ENCODE data around the gene PRKACB. TPM values are rescaled to one million over a fixed set of nuclear protein-coding genes. Genes with fewer than 3 reads are reported as not detected.
"Not testable (repeated sequence)": the region's sequence is repeated elsewhere in the genome, so short reads cannot be mapped to it uniquely, and the experiment has no call there.

Gene PRKACB
- total RNA-seq, 1 experiment from 2014 or later: 28.5 TPM

DNA sequence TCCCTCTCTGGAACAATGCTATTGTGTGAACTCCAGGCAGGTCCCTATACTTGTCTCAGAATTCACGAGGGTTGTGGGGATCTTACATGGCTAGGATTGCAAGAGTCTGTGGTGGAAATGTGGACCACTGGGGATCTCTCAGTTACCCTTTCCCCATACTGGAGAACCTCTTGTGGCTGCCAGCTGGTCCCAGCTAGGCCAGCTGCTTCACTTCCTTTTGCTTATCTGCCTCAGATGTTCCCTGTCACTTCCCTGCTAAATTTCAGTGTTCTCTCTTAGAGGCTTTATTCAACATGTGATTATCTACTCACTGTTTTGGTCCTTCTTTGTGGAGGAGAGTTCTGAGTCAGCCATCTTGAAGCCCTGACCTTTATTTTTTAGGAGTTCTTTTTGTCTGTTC, 81.6 kb downstream of the PRKACB start:
- no peak overlapping the region for H3K27ac Mint-ChIP-seq (ENCODE audit: unreplicated experiment)
- CTCF ChIA-PET: no interaction called here
- H3K4me3 Mint-ChIP-seq (ENCODE audit: low read depth, unreplicated experiment): no peak overlapping the region
- no peaks in the 10 kb centered on the region for H3K9me3 Mint-ChIP-seq (ENCODE audit: low read depth, unreplicated experiment)
- no peaks in the 10 kb centered on the region for H3K4me1 Mint-ChIP-seq (ENCODE audit: low read depth, unreplicated experiment)
- BruUV-seq (replicated peaks): no TSS peak
- no peaks in the 10 kb centered on the region for H3K27me3 Mint-ChIP-seq (ENCODE audit: unreplicated experiment)
- no peaks in the 10 kb centered on the region for H3K36me3 Mint-ChIP-seq (ENCODE audit: insufficient read depth, unreplicated experiment)
- TF ChIP-seq CTCF (IDR thresholded peaks at IDR 0.05; ENCODE audit: unreplicated experiment): no peak
- intact Hi-C loops (cut with micrococcal nuclease; ENCODE audit: unreplicated experiment): no loop called here
- no peak for DNase-seq

DNA sequence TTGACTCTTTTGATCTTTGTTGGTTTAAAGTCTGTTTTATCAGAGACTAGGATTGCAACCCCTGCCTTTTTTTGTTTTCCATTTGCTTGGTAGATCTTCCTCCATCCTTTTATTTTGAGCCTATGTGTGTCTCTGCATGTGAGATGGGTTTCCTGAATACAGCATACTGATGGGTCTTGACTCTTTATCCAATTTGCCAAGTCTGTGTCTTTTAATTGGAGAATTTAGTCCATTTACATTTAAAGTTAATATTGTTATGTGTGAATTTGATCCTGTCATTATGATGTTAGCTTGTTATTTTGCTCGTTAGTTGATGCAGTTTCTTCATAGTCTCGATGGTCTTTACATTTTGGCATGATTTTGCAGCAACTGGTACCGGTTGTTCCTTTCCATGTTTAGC, 88.6 kb downstream of the PRKACB start:
- CTCF ChIA-PET; H3K4me3 Mint-ChIP-seq (ENCODE audit: low read depth, unreplicated experiment); H3K36me3 Mint-ChIP-seq (ENCODE audit: insufficient read depth, unreplicated experiment); BruUV-seq (replicated peaks); H3K27me3 Mint-ChIP-seq (ENCODE audit: unreplicated experiment); intact Hi-C loops (cut with micrococcal nuclease; ENCODE audit: unreplicated experiment); H3K4me1 Mint-ChIP-seq (ENCODE audit: low read depth, unreplicated experiment); H3K27ac Mint-ChIP-seq (ENCODE audit: unreplicated experiment); DNase-seq; H3K9me3 Mint-ChIP-seq (ENCODE audit: low read depth, unreplicated experiment): not testable (repeated sequence)

DNA sequence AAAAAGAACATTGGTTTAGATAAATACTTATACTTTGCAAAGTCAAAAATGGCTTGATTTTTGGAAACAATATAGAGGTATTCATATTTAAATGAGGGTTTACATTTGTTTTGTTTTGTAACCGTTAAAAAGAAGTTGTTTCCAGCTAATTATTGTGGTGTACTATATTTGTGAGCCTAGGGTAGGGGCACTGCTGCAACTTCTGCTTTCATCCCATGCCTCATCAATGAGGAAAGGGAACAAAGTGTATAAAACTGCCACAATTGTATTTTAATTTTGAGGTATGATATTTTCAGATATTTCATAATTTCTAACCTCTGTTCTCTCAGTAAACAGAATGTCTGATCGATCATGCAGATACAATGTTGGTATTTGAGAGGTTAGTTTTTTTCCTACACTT, 92.2 kb downstream of the PRKACB start:
- no peak for TF ChIP-seq CTCF (IDR thresholded peaks at IDR 0.05; ENCODE audit: unreplicated experiment)
- CTCF ChIA-PET: no interaction called here
- intact Hi-C loops (cut with micrococcal nuclease; ENCODE audit: unreplicated experiment): no loop called here
- Mint-ChIP-seq H3K4me3 (ENCODE audit: low read depth, unreplicated experiment) (no peak overlapping the region), H3K27me3 (ENCODE audit: unreplicated experiment) (no peaks in the 10 kb centered on the region), H3K27ac (ENCODE audit: unreplicated experiment) (no peak overlapping the region), H3K9me3 (ENCODE audit: low read depth, unreplicated experiment) (peaks cover 3% of the 10 kb centered on the region), H3K36me3 (ENCODE audit: insufficient read depth, unreplicated experiment) (no peaks in the 10 kb centered on the region), H3K4me1 (ENCODE audit: low read depth, unreplicated experiment) (no peaks in the 10 kb centered on the region)
- no TSS peak for BruUV-seq (replicated peaks)
- DNase-seq: no peak

- CTCF ChIA-PET: no interaction called here
- no peak for DNase-seq
- intact Hi-C loops (cut with micrococcal nuclease; ENCODE audit: unreplicated experiment): no loop called here
- H3K9me3 Mint-ChIP-seq (ENCODE audit: low read depth, unreplicated experiment): no peaks in the 10 kb centered on the region
- H3K27me3 Mint-ChIP-seq (ENCODE audit: unreplicated experiment): no peaks in the 10 kb centered on the region
- H3K36me3 Mint-ChIP-seq (ENCODE audit: insufficient read depth, unreplicated experiment): no peaks in the 10 kb centered on the region
- BruUV-seq (replicated peaks): no TSS peak
- no peaks in the 10 kb centered on the region for H3K4me1 Mint-ChIP-seq (ENCODE audit: low read depth, unreplicated experiment)
- H3K27ac Mint-ChIP-seq (ENCODE audit: unreplicated experiment): no peak overlapping the region
- no peak overlapping the region for H3K4me3 Mint-ChIP-seq (ENCODE audit: low read depth, unreplicated experiment)
- TF ChIP-seq CTCF (IDR thresholded peaks at IDR 0.05; ENCODE audit: unreplicated experiment): no peak
These were observed 98.6 kb downstream of the PRKACB start for GRCh38 chr1:84242641-84243040.

DNA sequence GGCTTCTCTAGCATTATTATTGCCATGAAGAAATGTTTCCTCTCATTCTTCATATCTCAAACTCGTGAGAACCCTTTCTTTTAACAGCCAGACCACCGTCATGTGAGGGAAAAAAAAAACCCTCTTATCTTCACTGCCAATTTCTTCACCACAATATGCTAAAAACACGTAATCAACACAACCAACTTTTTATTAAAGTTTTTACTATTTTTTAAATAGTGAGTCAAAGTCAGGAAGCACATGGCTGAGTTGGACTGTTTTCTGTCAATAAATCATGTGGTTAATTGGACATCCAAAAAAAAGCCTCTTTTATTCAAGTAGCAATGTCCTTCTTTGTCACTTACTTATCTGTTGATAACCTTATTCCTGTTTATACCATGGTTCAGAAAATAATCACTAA, 101.5 kb downstream of the PRKACB start:
- Mint-ChIP-seq H3K27ac (ENCODE audit: unreplicated experiment) (no peak overlapping the region), H3K27me3 (ENCODE audit: unreplicated experiment) (no peaks in the 10 kb centered on the region), H3K4me1 (ENCODE audit: low read depth, unreplicated experiment) (no peaks in the 10 kb centered on the region), H3K36me3 (ENCODE audit: insufficient read depth, unreplicated experiment) (peaks cover 6% of the 10 kb centered on the region), H3K9me3 (ENCODE audit: low read depth, unreplicated experiment) (no peaks in the 10 kb centered on the region), H3K4me3 (ENCODE audit: low read depth, unreplicated experiment) (no peak overlapping the region)
- intact Hi-C loops (cut with micrococcal nuclease; ENCODE audit: unreplicated experiment): no loop called here
- CTCF ChIA-PET: no interaction called here
- no peak for TF ChIP-seq CTCF (IDR thresholded peaks at IDR 0.05; ENCODE audit: unreplicated experiment)
- no peak for DNase-seq
- no TSS peak for BruUV-seq (replicated peaks)
